DOHH2 (cell line): ENCODE results near the gene TMCO4.

Source experiments
- H3F3A ChIP-seq: fragments of 200-600 bp; sonication (generic), shearing (Covaris generic); 2 replicates; pipeline ENCODE4 v1.6.0; 2016; ENCODE audit warnings: antibody characterized with exemption, mild to moderate bottlenecking; ENCODE audit not compliant: control insufficient read depth, insufficient read depth
- H3K27ac ChIP-seq: fragments of 200-600 bp; sonication (generic); 2 replicates; pipeline ENCODE4 v1.5.1; 2014; ENCODE audit warnings: low read depth, mild to moderate bottlenecking, low read length, moderate library complexity
- H3K27me3 ChIP-seq: fragments of 200-600 bp; sonication (generic); 2 replicates; pipeline ENCODE4 v1.6.1; 2014; ENCODE audit warnings: mild to moderate bottlenecking, low read length, mixed read lengths; ENCODE audit not compliant: control insufficient read depth
- H3K36me3 ChIP-seq: fragments of 200-600 bp; sonication (generic); 2 replicates; pipeline ENCODE4 v1.6.1; 2014; ENCODE audit warnings: mild to moderate bottlenecking, low read length, moderate library complexity, mixed read lengths; ENCODE audit not compliant: control insufficient read depth
- H3K4me1 ChIP-seq: fragments of 200-600 bp; sonication (generic); 2 replicates; pipeline ENCODE4 v1.6.1; 2014; ENCODE audit warnings: mild to moderate bottlenecking, low read length, mixed read lengths; ENCODE audit not compliant: control insufficient read depth
- H3K4me2 ChIP-seq: fragments of 200-600 bp; sonication (generic); 2 replicates; pipeline ENCODE4 v1.6.0; 2014; ENCODE audit warnings: mild to moderate bottlenecking, low read length, moderate library complexity
- H3K4me3 ChIP-seq: fragments of 200-600 bp; sonication (generic); 2 replicates; pipeline ENCODE4 v1.5.1; 2014; ENCODE audit warnings: mild to moderate bottlenecking, low read length, mixed read lengths
- H3K79me2 ChIP-seq: fragments of 200-600 bp; sonication (generic); 2 replicates; pipeline ENCODE4 v1.6.1; 2014; ENCODE audit warnings: mild to moderate bottlenecking, low read length, mixed read lengths; ENCODE audit not compliant: control insufficient read depth
- H3K9me2 ChIP-seq: fragments of 200-600 bp; sonication (generic); replicated peaks from 2 replicates; pipeline ENCODE4 v1.6.1; 2014; ENCODE audit warnings: mild to moderate bottlenecking, low read length, mixed read lengths; ENCODE audit not compliant: control insufficient read depth
- H3K9me3 ChIP-seq: fragments of 200-600 bp; sonication (generic); 2 replicates; pipeline ENCODE4 v1.6.1; 2014; ENCODE audit warnings: antibody characterized with exemption, low read length, mixed read lengths; ENCODE audit not compliant: control insufficient read depth, insufficient read depth
- H4K20me1 ChIP-seq: fragments of 200-600 bp; sonication (generic); 2 replicates; pipeline ENCODE4 v1.6.0; 2014; ENCODE audit warnings: low read depth, mild to moderate bottlenecking, antibody characterized with exemption, low read length, moderate library complexity; ENCODE audit not compliant: control insufficient read depth, insufficient read depth
- CTCF ChIP-seq: fragments of 200-600 bp; sonication (generic); IDR thresholded peaks from one replicate; pipeline ENCODE4 v1.5.1; 2014; ENCODE audit warnings: antibody characterized with exemption, mild to moderate bottlenecking, low read depth, low read length; ENCODE audit not compliant: poor library complexity, severe bottlenecking
- EZH2phosphoT487 ChIP-seq: fragments of 200-600 bp; sonication (generic); IDR thresholded peaks from 2 replicates; pipeline ENCODE4 v1.6.1; 2017; ENCODE audit warnings: borderline replicate concordance, mild to moderate bottlenecking, antibody characterized with exemption, low read length, moderate library complexity, mixed read lengths

Gene TMCO4

GRCh38 chr1:19786988-19787423 is 12.7 kb downstream of the TMCO4 start:
- Histone ChIP-seq H3K4me1 (no peaks in the 10 kb centered on the region), H3K27me3 (no peaks in the 10 kb centered on the region), H3K79me2 (no peaks in the 10 kb centered on the region), H3K4me2 (no peak overlapping the region), H3K27ac (no peak overlapping the region), H3K9me3 (no peaks in the 10 kb centered on the region), H3K4me3 (no peak overlapping the region), H3K36me3 (no peaks in the 10 kb centered on the region), H3K9me2 (no peaks in the 10 kb centered on the region), H4K20me1 (no peaks in the 10 kb centered on the region), H3F3A (no peaks in the 10 kb centered on the region)
- TF ChIP-seq CTCF (no peak), EZH2phosphoT487 (no peak)

- Histone ChIP-seq H3K4me1 (no peaks in the 10 kb centered on the region), H3K4me3 (no peak overlapping the region), H3K9me2 (no peaks in the 10 kb centered on the region), H3K4me2 (no peak overlapping the region), H3F3A (no peaks in the 10 kb centered on the region), H3K27me3 (no peaks in the 10 kb centered on the region), H3K27ac (no peak overlapping the region), H3K9me3 (no peaks in the 10 kb centered on the region), H3K79me2 (no peaks in the 10 kb centered on the region), H3K36me3 (no peaks in the 10 kb centered on the region), H4K20me1 (no peaks in the 10 kb centered on the region)
- no peak for TF ChIP-seq CTCF
- TF ChIP-seq EZH2phosphoT487: no peak
Observed at GRCh38 chr1:19785660-19786059, 14.1 kb downstream of the TMCO4 start.

- no peaks in the 10 kb centered on the region for H3K36me3 ChIP-seq
Observed at GRCh38 chr1:19780267-19780877, 19.3 kb downstream of the TMCO4 start.

More at GRCh38 chr1:19780267-19780877, 19.3 kb downstream of the TMCO4 start:
- no peaks in the 10 kb centered on the region for H3K9me2 ChIP-seq
- H3K27ac ChIP-seq: no peak overlapping the region
- no peak overlapping the region for H3K4me2 ChIP-seq
- TF ChIP-seq CTCF (no peak), EZH2phosphoT487 (no peak)
- H4K20me1 ChIP-seq: no peaks in the 10 kb centered on the region
- H3K4me3 ChIP-seq: no peak overlapping the region
- no peaks in the 10 kb centered on the region for H3K9me3 ChIP-seq
- no peaks in the 10 kb centered on the region for H3K79me2 ChIP-seq
- H3F3A ChIP-seq: no peaks in the 10 kb centered on the region
- no peaks in the 10 kb centered on the region for H3K27me3 ChIP-seq
- H3K4me1 ChIP-seq: no peaks in the 10 kb centered on the region
